Measurements from ENCODE around the gene BBS12.

- no peak for TF ChIP-seq SIN3A (IDR thresholded peaks at IDR 0.05; ENCODE audit: borderline replicate concordance, insufficient read depth, low read depth, low read length)
- peak; percentile 24; the same call in 1 of the 2 replicates for TF ChIP-seq CTCF (IDR thresholded peaks at IDR 0.05)
- no peak for TF ChIP-seq POLR2AphosphoS5 (IDR thresholded peaks at IDR 0.05; ENCODE audit: low read depth, low read length)
- no peak for TF ChIP-seq REST (IDR thresholded peaks at IDR 0.05; ENCODE audit: insufficient read depth in 1 of 2, low read depth in 2 of 2, low read length in 1 of 2)
Observed at GRCh38 chr4:122759639-122760310, 27.3 kb downstream of the BBS12 start.

All from Panc1 (cell line).